Measurements from ENCODE around the gene TP63.

GRCh38 chr3:189834462-189834861 is 203.3 kb downstream of the TP63 start:
- TF ChIP-seq, protein P1, sequence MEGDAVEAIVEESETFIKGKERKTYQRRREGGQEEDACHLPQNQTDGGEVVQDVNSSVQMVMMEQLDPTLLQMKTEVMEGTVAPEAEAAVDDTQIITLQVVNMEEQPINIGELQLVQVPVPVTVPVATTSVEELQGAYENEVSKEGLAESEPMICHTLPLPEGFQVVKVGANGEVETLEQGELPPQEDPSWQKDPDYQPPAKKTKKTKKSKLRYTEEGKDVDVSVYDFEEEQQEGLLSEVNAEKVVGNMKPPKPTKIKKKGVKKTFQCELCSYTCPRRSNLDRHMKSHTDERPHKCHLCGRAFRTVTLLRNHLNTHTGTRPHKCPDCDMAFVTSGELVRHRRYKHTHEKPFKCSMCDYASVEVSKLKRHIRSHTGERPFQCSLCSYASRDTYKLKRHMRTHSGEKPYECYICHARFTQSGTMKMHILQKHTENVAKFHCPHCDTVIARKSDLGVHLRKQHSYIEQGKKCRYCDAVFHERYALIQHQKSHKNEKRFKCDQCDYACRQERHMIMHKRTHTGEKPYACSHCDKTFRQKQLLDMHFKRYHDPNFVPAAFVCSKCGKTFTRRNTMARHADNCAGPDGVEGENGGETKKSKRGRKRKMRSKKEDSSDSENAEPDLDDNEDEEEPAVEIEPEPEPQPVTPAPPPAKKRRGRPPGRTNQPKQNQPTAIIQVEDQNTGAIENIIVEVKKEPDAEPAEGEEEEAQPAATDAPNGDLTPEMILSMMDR (IDR thresholded peaks at IDR 0.05; ENCODE audit: insufficient read depth, low read length), result no peak
- no peak for TF ChIP-seq POLR2AphosphoS5 (IDR thresholded peaks at IDR 0.05; ENCODE audit: low read depth)
